ENCODE results near the gene TBC1D22B.

TBC1D22B gene

GRCh38 chr6:37362101-37362828 lies 104.7 kb downstream of the TBC1D22B start:
- DNase-seq: no peak

DNA sequence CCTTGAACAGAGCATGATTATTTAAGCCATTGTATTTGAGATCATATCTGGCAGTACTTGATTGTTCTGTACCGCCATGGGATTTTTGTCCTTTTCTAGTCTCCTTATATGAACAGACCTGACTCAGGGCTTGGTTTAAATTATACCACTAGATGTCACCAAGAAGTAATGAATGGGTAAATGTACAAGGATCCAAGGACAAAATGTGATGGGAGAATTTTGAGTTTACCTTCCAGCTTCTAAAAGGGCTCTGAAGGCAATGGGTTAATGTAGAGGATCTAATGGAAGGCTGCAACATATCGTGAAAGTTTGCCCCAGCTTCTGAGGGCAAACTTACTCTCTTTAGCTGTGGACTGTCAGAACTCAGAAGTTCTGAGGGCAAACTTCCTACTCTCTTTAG lies 108.2 kb downstream of the TBC1D22B start:
- no peak for DNase-seq

DNA sequence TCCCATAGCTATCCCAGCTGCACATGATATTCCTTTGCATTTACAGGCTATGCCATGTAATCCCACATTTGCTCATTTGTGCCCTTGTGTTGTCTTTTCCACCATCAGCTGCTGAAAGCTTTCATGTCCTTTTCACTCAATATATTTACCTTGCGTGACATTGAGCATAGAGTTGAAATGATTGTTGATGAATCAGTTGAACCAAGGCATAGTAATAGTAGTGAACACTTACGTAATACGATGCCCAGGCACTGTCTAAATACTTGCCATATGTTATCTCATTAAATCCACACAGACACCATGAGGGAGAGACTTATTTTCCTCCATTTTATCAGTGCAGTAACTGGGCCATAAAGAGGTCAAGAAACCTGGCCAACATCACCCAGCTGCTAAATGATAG lies 109.3 kb downstream of the TBC1D22B start:
- no peak for DNase-seq

GRCh38 chr6:37368961-37369320 lies 111.4 kb downstream of the TBC1D22B start:
- no peak for DNase-seq

DNA sequence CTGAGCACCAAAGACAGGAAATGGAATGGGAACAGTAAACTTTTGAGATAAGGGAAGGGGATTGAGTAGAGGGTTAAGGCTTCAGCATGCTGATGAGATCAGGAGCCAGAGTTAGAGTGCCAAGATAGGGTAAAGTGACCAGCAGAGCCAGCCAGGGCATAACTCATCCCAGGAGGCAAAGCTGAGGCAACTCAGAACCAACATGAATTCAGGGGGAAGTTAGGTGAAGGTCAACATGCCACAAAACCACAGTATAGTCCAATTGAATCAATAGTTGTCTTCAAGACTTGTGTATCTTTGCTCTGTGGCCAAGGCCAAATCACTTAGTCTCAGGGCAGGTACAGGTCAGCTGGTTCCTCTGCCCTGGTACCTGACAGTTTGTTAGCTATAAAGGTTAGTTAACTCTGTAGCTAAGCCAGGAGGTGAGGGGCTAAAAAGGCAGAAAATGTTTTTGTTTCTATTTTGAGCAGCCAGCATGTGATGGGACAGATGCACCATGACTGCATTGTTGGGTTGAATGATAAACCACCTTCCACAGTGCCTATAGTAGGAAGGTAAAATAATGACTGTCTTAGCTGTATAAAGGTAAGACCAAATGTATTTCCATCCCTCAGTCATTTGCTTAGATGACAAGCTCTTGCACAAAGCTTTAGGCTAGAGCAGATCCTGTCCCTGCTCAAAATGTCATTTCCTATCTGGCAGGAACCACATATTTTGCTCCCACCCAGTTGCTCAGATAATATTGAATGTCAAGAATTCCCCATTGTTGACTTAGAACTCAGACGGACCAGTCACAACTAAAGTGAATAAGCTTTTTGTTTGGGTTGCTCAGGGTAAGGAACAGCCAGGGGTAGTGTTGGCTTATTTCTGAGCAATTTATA lies 112.0 kb downstream of the TBC1D22B start:
- no peak for DNase-seq

DNA sequence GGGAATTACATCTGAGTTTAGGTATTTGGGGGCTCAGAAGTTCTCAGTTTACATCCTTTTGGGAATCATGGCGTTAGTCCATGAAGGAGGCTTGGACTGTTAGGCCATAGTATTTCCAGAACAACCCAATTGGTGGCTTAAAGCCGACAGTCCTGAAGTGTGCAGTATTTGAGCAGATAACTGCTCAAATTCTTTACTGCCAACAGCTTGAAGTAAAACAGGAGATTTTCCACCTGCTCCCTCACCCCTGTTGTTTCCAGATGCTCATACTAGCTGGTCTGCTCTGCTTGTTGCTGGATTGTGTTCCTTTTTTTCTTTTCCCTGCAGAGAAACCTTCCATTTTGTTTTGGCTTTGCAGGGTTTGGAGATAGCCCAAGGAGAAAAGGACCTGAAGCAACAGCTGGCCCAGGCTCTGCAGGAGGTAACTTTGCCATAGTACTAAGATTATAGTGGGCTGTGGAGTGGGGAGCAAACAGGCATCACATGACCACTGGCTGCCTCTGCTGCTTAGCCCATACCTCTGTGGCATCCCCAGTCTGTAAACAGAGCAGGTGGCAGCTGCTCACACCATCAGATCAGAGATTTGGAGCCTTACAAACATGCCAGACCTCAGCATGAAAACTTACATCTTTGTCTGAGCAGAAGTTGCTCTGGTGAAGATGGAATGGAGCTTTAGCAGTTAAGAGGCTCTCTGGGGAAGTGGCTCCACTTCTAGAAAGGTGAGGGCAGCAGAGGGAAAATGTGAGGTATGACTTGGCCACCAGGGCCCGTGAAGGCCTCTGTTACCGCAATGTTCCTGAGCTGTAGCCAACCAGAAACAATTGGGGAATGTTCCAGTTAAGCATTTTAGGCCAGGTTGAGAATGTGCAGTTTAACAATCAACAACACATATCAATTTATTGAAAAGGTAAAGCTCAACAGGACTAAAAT lies 113.8 kb downstream of the TBC1D22B start:
- no peak for DNase-seq

- no peak for DNase-seq
Measured at GRCh38 chr6:37372116-37372515, 114.5 kb downstream of the TBC1D22B start.

DNA sequence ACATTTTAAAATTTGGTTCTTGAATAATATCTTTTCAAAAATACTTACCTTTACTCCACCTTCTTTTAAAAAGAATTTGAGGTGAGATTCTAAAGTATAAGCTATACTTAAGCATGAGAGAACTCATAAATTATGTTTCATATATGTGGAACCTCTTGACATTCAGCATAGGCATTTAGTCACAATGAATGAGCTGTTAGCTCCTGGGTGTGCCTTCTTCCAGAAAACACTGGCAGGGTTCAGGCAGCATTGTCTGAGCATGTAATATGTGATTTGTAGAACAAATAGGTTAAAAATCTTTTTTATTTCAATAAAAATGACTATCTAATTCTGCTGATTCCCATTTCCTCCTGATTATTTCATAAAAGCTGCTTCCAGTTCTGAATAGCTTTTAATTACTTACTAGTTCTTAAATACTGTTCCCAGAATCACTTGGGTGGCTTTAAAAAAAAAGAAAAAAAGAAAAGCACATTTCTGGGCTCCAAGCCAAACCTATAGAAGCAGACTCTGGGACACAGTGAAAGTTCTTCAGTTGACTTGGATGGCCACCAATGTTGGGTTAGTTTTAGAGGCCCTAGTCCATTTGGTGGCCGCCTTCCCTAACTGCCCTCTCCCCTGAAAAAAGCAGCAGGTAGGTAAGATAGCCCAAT lies 116.4 kb downstream of the TBC1D22B start:
- no peak for DNase-seq

GRCh38 chr6:37375376-37375775 lies 117.8 kb downstream of the TBC1D22B start:
- no peak for DNase-seq

DNA sequence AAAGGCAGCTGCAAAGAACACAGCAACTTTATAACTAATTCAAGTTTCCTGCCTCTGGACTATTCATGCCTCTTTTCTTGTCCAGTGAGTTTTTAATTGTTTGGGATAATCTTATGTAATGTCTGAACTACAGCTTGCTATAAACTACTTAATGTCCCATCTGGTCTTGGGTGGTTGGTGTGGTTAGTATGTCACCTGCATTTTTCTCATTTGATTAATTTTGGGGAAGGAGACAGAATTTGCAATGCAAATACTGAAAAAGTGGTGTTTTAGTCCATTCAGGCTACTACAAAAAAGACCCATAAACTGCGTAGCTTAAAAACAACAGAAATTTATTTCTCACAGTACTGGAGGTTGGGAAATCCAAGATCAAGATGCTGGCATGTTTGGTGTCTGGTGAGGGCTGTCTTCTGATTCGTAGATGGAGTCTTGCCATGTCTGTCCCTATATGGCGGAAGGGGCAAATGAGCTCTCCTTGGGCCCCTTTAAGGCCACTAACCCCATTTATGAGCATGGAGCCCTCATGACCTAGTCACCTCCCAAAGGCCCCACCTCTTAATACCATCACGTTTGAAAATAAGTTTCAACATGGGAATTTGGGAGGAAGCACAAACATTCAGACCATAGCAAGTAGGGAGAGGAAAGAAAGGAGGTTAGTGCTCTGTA lies 118.6 kb downstream of the TBC1D22B start:
- DNase-seq: no peak

GRCh38 chr6:37381579-37381978 lies 124.0 kb downstream of the TBC1D22B start:
- DNase-seq: peak; percentile 64
